ENCODE data around the gene LGALS1.

The LGALS1 gene
- long read RNA-seq, partial matches to known transcripts, result 0 of 4 reads
- long read RNA-seq, other reads (novel, unspliced or antisense), result 1 of 4 reads

DNA sequence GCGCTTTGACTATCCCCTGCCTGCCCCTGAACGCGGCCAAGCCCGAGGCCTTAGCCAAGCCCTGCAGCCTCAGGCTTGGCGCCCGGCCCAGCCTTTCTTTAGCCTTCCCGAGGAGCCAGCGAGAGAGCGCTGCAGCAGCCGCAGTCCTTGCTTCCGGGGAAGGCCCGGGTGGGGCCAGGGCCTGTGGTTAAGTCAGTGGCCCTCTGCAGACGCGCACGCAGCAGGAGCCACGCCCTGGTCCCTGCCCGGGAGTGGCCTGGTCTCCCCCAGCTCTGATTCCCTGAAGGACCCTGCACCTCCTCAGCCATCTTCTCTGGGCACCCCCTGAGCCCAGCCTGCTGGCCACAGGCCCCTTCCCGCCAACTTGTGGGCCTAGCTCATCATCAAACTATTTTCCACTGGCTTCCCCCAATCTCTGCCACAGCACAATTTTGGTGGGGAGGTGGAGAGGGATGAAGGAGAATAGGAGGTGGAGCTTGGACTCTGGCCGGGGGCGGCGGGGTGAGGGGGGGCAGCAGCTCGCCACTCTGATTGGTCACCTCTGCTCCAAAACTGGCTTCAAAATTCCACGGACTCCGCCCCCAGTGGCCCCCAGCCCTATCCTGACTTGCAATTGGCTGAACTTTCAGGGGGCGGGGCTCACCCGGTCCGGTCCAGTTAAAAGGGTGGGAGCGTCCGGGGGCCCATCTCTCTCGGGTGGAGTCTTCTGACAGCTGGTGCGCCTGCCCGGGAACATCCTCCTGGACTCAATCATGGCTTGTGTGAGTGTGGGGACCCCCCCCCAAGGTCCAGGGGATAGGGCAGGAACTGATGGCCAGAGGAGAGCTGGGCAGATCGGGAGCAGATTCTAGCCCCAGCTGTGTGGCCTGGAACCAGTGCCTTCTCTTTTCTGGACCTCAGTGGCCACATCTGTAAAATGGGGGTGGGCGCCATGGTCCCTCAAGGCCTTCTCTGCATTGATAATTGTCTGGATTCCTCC is at the start of gene LGALS1:
Gene LGALS1, plus strand, starts transcription at position 686 of the 979 bp plus-strand sequence. Its CDS starts 67 bp downstream, at position 753.
- DNase-seq (ENCODE audit: low read depth in 1 of 2, low spot score in 1 of 2), result peak; percentile 69 to 92
- peak within 1 kb of the TSS; percentile 56 for H3K4me3 ChIP-seq (replicated peaks; ENCODE audit: insufficient read depth, low read length)
- H3K27ac ChIP-seq (replicated peaks), result peak within 1 kb of the TSS; percentile 69
- TF ChIP-seq, protein P1, sequence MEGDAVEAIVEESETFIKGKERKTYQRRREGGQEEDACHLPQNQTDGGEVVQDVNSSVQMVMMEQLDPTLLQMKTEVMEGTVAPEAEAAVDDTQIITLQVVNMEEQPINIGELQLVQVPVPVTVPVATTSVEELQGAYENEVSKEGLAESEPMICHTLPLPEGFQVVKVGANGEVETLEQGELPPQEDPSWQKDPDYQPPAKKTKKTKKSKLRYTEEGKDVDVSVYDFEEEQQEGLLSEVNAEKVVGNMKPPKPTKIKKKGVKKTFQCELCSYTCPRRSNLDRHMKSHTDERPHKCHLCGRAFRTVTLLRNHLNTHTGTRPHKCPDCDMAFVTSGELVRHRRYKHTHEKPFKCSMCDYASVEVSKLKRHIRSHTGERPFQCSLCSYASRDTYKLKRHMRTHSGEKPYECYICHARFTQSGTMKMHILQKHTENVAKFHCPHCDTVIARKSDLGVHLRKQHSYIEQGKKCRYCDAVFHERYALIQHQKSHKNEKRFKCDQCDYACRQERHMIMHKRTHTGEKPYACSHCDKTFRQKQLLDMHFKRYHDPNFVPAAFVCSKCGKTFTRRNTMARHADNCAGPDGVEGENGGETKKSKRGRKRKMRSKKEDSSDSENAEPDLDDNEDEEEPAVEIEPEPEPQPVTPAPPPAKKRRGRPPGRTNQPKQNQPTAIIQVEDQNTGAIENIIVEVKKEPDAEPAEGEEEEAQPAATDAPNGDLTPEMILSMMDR (IDR thresholded peaks at IDR 0.05; ENCODE audit: insufficient read depth, low read length), result no peak
- TF ChIP-seq REST (IDR thresholded peaks at IDR 0.05; ENCODE audit: insufficient replicate concordance, low read depth), result no peak
- TF ChIP-seq POLR2AphosphoS5 (IDR thresholded peaks at IDR 0.05; ENCODE audit: low read depth), result peak; percentile 70
- no peaks in the 10 kb centered on the region for H3K27me3 ChIP-seq (ENCODE audit: insufficient read depth, poor library complexity, severe bottlenecking)

- Histone ChIP-seq H3K27me3 (ENCODE audit: insufficient read depth, poor library complexity, severe bottlenecking) (no peaks in the 10 kb centered on the region), H3K27ac (replicated peaks) (no peak overlapping the region), H3K4me3 (replicated peaks; ENCODE audit: insufficient read depth, low read length) (no peak overlapping the region)
- DNase-seq (ENCODE audit: low read depth in 1 of 2, low spot score in 1 of 2), result no peak
- TF ChIP-seq SPI1 (IDR thresholded peaks at IDR 0.05; ENCODE audit: borderline replicate concordance, low read depth) (no peak), GABPA (IDR thresholded peaks at IDR 0.05; ENCODE audit: low read depth) (no peak), REST (IDR thresholded peaks at IDR 0.05; ENCODE audit: insufficient replicate concordance, low read depth) (no peak), POLR2AphosphoS5 (IDR thresholded peaks at IDR 0.05; ENCODE audit: low read depth) (no peak)
- TF ChIP-seq, protein P1 (IDR thresholded peaks at IDR 0.05; ENCODE audit: insufficient read depth, low read length), result no peak
These were observed 49.7 kb upstream of the LGALS1 start for GRCh38 chr22:37625737-37626136.

DNA sequence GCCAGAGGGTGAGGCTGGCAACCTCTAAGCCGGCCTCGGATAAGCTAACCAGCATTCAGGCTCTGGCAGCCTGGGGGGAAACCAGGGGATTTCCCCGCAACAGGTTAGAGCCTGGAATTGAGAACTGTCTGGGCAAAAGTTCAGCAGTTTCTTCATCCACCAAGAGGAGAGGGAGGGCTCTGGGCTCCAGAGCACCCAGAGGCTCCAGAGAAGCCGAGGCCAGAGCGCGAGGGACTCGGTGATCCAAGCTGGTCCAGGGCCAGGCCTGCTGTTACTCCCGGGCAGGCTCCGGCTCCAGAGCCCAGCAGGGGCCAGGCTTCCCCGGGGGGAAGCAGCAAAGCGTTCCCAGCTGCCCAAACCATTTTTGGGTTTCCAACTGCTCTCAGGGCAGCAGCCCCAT is 49.3 kb upstream of the LGALS1 start:
- H3K27ac ChIP-seq (replicated peaks), result no peak overlapping the region
- no peaks in the 10 kb centered on the region for H3K27me3 ChIP-seq (ENCODE audit: insufficient read depth, poor library complexity, severe bottlenecking)
- no peak for TF ChIP-seq REST (IDR thresholded peaks at IDR 0.05; ENCODE audit: insufficient replicate concordance, low read depth)
- TF ChIP-seq POLR2AphosphoS5 (IDR thresholded peaks at IDR 0.05; ENCODE audit: low read depth), result no peak
- no peak overlapping the region for H3K4me3 ChIP-seq (replicated peaks; ENCODE audit: insufficient read depth, low read length)
- DNase-seq (ENCODE audit: low read depth in 1 of 2, low spot score in 1 of 2), result no peak
